HCT116 (cell line): ENCODE data around the gene PLEKHG3.

Source experiments
- EZH2 ChIP-seq: fragments of 200-600 bp; sonication (generic); IDR thresholded peaks from 2 replicates; pipeline ENCODE4 v1.6.1; 2017; ENCODE audit warnings: antibody characterized with exemption, mixed run types
- POLR2A ChIP-seq: IDR thresholded peaks from 2 replicates; pipeline ENCODE4 v1.7.0; 2011; ENCODE audit warnings: borderline replicate concordance; ENCODE audit not compliant: insufficient read depth, insufficient read length; ENCODE audit errors: extremely low read depth
- SIN3A ChIP-seq: IDR thresholded peaks from 2 replicates; pipeline ENCODE4 v1.6.1; 2012; ENCODE audit warnings: low read depth
- SP1 ChIP-seq: IDR thresholded peaks from 2 replicates; pipeline ENCODE4 v1.6.1; 2012; ENCODE audit warnings: low read depth
- TF ChIP-seq, protein P1 (sequence below), 3 experiments: fragments of 200-600 bp in 1 of 3; sonication (generic) in 1 of 3; IDR thresholded peaks in 2 of 3; conservative IDR thresholded peaks in 1 of 3; 2 replicates each; pipeline ENCODE4 v1.5.1; 2012 to 2017; ENCODE audit warnings: low read depth in 2 of 3, low read length in 2 of 3, antibody characterized with exemption in 1 of 3, borderline replicate concordance in 1 of 3, control low read depth in 1 of 3, mild to moderate bottlenecking in 1 of 3, mixed read lengths in 1 of 3, mixed run types in 1 of 3, moderate library complexity in 1 of 3; ENCODE audit not compliant: insufficient read depth in 1 of 3

DNA sequence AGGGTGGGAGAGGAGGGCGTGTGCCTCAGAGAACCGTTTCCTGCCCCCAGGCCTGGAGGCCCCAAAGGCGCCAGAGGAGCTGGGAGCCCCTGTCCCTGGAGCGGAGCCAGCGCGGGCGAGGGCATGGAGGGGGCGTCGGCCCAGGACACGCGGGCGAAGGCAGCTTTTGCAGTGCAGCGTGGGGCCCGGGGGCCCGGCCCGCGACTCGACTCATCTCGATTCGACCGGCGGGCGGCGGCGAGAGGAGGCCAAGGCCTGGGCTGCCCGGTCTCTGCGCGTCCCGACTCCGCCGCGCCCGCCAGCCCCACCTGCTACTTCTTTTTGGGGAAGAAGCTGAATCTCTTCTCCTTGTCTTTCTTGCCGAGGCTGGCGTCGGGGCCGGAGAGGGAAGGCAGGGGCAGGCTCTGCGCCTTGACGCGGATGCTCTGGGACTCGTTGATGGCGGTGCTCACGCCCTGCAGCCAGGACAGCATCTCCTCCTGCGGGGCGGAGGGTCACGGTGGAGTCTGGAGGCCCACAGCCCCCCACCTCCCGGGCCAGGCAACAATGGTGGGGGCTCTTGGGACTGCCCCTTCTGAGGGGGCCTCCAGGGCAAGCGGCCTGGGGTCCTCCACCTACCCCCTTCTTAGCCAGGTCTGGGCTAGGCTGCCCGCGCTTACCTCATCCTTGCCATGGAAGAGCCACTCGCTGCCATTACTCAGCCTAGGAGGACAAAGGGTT is 44.9 kb downstream of the PLEKHG3 start:
- TF ChIP-seq, protein P1, sequence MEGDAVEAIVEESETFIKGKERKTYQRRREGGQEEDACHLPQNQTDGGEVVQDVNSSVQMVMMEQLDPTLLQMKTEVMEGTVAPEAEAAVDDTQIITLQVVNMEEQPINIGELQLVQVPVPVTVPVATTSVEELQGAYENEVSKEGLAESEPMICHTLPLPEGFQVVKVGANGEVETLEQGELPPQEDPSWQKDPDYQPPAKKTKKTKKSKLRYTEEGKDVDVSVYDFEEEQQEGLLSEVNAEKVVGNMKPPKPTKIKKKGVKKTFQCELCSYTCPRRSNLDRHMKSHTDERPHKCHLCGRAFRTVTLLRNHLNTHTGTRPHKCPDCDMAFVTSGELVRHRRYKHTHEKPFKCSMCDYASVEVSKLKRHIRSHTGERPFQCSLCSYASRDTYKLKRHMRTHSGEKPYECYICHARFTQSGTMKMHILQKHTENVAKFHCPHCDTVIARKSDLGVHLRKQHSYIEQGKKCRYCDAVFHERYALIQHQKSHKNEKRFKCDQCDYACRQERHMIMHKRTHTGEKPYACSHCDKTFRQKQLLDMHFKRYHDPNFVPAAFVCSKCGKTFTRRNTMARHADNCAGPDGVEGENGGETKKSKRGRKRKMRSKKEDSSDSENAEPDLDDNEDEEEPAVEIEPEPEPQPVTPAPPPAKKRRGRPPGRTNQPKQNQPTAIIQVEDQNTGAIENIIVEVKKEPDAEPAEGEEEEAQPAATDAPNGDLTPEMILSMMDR (IDR thresholded peaks at IDR 0.05 in 2 of 3, conservative IDR thresholded peaks at IDR 0.05 in 1 of 3; ENCODE audit: borderline replicate concordance in 1 of 3, insufficient read depth in 1 of 3, low read depth in 2 of 3, low read length in 2 of 3) = no peak
- no peak for TF ChIP-seq POLR2A
- TF ChIP-seq SP1 = no peak
- no peak for TF ChIP-seq EZH2
- TF ChIP-seq SIN3A = no peak
